Right kidney (tissue), 1 donor: ENCODE data around the gene LAPTM5.

Source experiments
- DNase-seq: peaks from one replicate; pipeline ENCODE4 v3.0.0-alpha.2; 2016

LAPTM5 gene

DNA sequence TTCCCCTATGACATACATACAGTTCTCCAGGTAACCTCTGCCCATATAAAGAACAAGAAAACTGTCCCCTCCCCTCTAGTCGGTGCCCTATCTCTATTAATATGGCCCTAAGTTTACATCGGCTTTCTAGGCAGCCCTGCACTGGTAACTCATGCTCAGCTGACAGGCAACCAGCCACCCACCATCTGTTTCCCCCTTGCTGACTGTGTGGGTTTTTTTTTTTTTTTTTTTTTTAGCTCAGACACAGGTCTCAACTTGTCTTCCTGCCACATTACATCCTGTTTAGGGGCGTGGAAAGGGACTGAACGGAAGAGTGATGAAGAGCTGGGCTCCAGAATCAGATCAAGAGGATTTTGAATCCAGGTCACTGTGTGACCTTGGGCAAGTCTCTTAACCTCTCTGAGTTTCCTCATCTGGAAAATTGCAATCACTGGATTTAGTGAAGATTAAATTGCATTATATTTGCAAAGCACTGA is 14.0 kb downstream of the LAPTM5 start:
- DNase-seq, result no peak

DNA sequence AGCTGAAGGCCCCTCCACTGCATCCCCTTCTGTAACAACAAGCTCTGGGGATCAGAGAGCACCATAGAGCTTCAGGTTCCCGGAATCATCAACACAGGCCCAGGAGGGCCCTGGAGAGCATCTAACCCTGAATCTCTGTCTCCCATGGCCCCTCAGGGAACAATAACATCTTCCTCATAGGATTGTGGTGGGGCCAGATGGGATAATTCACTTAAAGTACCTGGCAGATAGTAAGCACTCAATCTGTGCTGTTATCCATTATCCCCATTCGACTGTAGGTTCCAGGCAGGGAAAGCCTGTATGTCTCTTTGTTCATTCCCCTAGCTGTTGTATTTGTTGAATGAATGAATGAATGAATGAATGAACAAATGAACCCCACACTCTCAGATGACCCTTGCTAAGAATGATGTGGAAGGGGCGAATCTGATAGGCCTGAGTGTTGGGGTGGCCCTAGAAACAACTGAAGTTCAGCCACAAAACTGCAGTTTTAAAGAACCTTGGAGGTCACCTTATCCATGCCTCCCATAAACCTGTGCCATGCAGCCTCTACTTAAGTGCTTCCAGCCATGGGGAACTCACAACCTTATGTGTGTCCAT is 14.5 kb downstream of the LAPTM5 start:
- DNase-seq, result no peak

DNA sequence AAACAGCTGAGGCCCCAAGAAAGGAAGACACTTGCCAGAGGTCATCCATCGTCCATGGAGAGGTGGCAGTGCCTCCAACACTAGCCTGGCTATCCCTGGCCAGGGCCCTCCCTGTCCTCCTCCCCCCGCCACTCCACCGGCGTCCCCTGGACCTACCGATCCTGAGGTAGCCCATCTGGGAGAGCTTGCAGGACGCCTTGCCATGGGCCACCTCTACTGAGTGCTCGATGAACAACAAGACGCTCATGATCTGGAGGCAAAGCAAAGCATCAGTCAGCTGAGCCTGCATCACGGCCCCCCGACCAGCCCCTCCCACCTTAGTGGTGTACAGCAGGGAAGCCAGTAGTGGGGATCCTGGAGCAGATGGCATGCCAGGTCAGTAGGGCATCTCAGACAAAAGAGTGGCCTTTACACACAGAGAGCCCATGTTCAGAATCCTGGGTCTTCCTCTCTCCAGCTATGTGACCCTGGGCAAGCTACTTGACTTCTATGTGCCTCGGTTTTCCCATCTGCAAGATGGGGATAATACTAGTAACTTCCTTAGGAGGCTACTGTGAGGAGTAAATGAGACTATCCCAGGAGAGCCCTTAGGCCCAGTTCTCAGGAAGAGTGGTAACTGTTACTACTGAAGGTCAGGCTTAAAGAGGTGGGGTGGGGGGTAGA is 15.1 kb downstream of the LAPTM5 start:
- no peak for DNase-seq

DNA sequence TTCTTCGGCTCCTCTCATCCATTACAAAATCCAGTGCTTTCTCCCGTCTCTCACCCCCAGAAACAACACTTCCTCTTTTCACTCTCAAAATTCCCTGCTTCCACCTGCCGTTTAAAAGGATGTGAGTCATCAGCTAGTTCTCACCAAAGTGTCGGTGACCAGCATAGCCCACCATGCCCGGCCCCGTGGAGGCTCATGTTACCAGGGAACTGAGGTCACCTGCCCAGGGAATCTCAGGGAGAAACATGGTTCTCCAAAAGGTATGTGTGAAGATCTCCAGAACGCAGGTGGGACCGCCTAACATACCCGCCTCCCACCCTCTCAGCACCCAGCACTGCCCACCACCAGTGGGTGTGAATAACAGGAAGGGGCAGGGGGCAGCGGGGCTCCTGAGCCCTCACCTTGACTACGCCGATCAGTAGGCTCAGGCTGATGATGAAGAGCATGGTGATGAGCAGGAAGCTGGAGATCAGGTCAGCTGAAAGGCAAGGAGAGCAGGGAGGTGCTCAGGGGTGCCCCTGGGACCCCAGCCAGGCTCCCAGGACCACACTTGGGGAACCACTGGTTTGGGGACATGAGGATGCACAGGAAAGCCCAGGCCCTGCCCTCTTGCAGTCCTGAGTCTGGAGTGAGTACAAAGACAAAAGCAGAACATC is 16.2 kb downstream of the LAPTM5 start:
- no peak for DNase-seq

DNA sequence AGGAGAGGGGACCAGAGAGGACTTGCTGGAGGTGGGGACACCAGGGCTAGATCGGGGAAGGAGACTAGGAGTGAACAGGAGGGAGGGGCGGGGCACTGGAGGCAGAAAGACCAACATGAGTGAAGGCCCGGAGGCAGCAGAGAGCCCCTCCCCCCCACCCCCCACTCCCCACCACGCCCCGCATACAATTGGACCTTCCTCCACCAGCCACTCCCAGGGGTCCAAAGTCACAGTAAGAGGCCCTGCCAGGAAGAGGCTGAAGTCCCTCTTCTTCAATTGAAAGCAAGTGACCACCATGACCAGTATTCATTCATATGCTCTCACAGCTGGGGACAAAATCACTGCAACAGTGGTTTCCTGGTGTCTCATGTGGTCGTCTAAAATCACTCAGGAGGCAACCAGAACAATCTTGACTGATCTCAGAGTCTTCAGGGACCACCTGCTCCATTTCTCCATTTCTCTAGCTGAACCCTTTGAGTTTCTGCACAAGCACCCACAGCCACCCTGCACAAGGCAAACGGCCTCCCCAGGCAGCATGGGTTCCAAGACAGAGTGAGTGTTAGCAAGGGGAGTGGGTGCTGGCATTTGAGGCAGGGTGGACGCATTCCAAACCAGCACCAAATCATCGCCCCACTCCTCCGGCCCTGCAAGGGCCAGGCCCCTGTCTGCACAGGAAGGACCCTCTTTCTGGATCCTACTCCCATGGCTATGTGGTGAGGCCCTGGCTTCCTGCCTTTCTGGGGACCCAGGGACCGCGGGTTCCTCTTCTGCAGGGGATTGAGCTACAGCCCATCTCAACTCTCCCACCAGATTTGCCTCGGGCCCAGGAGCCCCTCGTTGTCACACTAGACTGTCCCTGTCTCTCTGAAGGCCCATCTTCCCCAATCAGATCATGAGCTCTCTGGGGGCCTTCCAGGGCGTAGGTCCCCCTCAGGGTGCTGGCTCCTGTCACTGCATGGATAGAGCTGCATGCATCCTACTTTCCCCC is 17.0 kb downstream of the LAPTM5 start:
- no peak for DNase-seq

DNA sequence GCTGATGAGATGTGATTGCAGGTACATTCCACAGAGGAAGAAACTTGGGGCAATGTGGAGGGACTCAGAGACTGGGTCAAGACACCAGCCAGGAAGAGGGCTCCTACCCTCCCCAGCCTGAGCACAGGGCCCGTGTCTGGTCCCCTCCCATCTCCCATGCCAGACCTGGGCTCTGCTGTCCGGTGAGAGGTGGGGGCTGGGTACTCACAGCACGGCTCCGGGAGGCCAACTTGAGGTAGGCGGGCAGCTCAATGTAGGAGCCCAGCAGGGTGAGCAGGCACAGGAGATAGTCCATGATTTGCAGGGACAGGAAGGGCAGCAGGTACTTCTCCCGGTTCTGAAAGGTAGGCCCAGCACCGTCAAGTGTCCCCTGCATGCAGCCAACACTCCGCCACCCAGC is 18.0 kb downstream of the LAPTM5 start:
- DNase-seq, result no peak

DNA sequence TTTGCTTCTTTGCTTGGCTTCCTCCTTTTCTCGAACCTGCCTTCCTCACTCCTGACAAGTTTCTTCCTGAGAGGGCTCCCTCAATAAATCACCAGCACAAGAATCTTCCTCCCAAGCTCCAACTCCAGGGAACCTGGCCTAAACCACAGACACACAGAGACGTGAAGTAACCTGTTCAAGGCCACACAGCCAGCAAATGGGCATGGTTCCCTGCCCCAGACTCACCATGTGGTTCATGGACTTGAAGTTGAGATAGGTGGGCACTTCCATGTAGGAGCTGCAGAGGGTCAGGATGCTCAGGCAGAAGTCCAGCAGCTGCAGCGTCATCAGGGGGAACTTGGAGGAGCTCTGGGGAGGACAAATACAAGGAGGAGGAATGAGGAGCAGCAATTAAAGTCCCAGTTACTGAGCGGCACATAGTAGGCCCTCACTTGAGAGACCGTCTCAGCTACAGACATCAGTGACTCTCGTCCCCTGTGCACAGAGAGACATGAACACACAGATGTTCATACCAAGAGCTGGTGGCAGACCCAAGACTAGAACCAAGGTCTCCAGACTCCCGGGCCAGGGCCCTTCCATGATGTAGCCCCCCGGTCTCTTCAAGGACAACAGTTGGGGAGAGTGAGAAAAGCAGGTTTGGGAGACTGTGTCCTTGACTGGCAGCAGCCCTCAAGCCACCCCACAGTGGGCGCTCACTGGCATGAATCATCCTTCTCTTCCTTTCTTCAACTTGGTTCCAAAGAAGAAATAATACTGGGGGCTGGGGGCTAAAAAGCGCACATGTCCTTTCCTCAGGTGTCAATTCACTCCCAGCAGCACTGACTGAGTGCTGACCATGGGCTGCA is 18.6 kb downstream of the LAPTM5 start:
- no peak for DNase-seq

DNA sequence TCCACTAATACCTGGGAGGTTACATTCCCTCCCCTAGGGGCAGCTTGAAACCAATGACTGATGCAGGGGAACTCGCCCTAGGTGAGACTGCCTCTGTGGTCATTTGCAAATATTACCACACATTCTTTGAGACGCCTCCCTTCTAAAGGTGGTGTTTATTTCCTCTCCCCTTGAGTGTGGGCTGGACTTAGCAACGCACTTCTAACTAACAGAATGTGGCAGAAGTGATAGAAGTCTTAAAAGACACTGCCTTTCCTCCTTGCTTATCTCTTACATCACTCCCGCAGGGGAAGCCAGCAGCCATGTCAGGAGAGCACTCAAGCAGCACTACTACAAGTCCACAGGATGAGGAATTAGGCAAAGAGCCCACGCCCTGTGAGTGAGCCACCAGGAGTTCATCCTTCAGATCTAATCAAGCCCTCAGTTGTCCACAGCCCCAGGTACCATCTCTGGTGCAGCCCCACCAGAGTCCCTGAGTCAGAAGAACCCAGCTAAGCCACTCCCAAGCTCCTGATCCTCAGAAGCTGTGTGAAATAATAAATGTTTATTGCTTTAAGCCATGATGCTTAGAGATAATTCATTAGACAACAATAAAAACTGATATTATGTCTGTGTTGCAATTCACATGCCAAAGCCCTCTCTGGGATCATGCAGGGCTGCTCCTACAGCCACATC is 19.4 kb downstream of the LAPTM5 start:
- no peak for DNase-seq

DNA sequence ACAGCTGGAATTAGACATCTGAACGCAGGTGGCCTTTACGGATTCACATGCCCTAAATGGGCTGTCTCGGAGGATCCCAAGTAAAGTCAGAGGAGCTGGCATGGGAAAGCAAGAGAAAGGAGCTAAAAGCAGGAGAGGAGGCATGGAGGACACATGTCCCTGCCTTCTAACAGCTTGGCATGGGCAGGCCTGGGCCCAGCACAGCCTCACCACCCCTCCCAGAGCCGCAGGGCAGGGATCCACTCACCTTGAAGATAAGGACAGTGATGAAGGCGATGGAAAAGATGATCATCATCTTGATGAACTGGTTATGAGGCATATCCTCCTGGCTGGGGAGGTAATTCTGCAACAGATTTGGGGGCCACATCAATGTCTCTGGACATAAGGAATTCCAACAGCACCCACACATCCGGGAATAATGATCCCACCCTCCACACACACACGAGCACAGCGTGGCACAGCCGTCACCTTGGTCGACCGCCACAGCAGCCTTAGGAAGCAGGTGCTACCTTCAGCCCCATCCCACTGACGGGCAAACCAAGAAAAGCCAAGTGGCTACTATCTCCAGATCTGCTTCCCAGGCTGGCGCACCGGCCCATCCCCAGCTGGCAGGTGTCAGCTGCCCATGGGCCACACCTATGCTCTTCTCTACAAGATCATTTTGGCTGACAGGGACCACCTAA is 20.1 kb downstream of the LAPTM5 start:
- no peak for DNase-seq

DNA sequence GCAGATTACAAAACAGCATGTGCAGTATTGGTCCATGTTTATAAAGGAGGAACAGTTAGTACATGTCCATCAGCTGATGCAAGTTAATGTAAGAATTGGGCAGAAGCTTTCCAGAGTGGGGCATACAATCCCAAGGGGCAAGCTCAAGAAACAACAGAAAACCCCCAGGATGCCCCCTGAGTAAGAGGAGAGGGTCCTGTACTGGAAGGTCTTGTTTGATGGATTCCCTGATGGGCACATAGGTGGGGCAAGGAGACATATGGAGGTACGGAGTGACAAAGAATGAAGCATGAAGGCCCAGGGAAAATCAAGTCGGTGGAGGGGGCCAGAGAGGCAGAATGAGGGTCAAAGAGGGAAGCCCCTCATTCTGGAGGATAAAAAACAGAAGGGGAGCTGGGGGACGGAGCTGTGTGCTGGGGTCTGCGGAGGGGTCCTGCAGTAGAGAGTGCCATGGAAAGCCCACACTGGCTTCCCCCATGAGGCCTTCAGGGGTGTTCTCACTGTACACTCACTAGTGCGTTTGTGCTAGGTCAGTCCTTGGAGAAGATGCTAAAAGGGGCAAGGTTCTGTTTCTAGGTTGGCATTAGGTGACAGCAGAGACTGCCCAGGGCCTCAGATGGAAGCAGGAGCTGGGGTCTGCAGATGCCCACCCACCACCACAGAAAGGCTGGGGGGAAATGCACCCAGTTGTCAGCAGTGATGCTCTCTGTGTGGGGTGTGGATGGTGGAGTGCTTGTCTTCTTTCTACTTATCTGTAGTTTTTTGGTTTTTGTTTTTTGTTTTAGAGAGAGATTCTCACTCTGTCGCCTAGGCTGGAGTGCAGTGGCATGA is 21.7 kb downstream of the LAPTM5 start:
- DNase-seq, result no peak

DNA sequence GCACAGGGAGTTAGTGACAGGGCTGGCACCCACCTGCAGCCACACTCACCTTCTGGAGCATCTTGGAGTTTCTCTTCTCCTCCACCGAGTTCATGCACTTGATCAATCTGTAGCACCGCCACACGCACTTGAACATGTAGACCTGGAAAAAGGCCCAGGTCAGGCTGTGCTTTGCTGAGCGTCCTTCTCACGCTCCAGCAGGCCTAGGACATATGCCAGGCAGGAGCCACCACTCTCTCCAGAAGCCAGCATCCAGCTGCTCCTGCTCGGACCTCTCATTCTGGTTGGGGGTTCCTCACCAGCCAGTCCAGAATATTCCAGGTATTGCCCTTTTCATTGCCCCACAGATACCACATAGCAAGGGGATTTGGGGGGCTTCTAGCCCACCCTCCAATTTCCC is 22.4 kb downstream of the LAPTM5 start:
- no peak for DNase-seq

DNA sequence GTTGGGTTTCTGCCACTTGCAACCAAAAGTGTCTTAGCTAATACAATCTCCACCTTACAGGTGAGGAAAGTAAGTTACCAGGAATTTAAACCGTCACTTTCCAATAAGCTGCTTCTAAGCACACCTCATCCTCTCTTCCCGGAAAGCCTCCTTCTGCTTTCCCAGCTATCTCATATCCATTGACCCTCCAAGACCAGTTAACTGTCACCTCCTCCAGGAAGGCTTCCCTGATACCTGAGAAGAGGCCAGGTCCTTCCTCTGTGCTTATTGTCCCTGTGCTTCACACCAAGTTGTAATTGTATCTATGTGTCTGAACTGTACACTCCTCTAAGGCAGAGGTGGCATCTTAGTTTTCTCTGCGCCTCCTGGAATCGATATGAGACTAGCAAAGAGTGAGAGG is 23.0 kb downstream of the LAPTM5 start:
- DNase-seq, result no peak

DNA sequence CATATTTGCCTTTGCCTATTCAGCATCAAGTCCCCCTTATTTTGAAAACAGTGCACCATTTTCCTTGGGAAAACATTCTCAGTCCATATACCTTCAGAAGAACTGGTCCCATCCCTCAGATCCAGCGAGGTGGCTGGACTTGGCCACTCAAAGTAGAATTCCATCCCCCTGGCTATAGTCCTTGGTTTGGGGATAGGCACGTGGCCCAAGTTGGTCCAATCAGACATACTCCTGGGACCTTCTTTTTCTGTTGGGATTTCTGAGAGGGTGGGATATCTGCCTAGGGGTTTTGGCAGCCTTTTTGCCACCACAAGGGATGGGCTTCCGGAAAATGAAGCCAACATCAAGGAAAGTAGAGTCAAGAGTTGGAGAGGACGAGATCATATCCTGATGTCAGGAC is 23.5 kb downstream of the LAPTM5 start:
- DNase-seq, result no peak

DNA sequence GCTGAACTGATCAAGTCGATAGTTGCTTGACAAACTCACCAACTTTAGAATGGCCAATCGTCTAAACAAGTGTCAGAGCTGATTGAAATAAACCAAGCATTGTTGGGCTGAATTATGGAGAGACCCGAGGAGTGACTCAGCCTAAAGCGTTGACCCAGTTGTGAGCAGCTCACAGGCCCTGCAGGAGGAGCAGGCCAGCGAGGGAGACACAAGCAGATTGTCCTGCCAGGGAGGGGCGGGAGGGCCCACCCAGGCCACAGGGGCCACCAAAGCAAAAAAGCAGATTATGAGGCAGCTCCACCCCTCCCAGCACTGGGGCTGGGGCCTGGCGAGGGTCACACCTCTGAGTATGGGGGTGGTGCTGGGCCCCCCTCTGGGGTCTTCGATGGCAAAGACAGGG is 24.1 kb downstream of the LAPTM5 start:
- no peak for DNase-seq

DNA sequence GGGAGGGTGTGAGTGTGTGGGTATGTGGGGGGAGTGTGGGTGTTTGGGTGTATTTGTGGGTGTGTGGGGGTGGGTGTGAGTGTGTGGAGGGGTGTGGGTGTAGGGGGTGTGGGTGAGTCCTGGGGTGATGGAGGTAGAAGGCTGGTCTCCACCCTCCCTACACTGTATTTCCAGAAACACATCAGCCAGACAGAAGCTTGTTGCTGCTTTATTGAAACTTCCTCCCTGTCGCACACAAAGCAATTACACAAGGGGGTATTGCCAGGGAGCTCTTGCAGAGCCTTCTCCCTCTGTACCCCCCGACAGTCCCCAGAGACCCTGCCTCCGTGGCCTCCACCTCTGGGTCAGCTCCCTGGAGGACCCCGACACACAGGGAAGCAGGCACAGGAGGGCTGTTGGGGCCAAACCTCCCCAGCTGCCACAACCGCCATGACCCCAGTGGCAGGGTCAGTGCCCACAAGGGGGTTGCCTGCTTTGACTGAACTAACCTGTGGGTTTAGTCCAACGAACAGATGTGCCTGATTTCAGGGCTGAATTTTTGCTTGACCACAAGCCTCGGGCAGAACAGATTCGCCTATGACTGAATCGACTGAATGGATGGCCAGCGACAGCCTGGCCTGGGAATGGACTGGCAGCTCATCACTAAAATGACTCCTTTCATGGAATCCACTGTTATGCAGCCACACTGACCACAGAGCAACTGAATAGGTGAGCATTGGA is 25.1 kb downstream of the LAPTM5 start:
- no peak for DNase-seq

DNA sequence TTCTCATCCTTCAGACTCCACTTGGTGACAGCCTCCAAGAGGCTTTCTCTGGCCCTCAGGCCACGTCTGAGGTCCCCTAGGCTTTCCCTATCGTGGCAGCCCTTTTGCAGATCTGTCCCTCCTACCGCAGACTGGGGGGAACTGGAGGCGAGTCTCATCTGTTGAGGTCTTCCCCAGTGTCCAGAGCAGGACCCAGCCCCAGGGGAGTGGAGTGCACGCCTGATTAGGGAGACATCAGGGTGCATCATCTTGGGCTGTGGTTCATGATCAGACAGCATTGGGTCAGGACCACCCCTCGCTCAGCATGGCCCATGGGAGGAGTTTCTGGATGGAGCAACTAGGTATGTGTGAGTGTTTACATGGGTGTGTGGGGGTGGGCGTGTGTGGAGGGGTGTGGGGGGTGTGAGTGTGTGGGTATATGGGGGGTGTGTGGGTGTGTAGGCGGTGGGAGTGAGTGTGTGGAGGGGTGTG is 25.7 kb downstream of the LAPTM5 start:
- DNase-seq, result no peak

DNA sequence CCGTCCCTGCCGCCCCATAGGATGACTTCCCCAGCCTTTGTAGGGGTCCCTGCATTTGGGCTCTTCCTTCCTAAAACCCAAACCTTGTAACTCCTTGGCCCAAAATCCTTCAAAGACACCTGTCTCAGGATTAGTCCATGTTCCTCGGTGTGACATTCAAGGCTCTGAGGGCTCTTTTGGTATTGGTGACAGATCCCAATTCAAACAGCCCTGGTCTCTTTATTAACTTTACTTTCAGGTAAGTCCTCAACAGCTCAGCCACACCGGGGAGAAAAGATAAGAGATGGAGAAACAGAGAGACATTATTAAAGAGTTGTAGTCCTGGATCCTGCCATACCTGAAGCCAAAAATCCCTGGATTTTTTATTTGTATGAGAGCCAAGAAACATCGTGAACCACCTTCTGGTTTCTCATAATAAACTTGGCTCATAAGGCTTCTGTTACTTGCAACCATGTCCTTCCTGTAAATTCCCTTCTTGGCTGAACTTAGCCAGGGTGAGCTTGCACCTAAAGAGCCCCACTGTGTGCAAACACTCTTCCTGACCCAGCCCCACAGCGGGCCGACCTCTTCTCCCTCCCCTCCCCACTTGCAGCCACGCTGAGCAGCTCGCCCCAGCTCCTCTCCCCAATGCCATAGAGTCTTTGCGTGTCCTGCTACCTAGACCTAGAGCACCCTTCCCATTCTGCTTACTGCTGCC is 26.3 kb downstream of the LAPTM5 start:
- DNase-seq, result no peak
